Activated effector memory CD4-positive, alpha-beta T cell treated with anti-CD3 and anti-CD28 coated beads, Interleukin-2, amount 50 U/mL, for 16 hours (primary cell): Measurements from ENCODE around the gene PPP4C.

ENCODE experiments used
- DNase-seq: peaks from one replicate; pipeline ENCODE4 v3.0.0-alpha.2; 2020

The PPP4C gene

GRCh38 chr16:30060346-30060745 is 15.4 kb upstream of the PPP4C start:
- DNase-seq, result no peak

DNA sequence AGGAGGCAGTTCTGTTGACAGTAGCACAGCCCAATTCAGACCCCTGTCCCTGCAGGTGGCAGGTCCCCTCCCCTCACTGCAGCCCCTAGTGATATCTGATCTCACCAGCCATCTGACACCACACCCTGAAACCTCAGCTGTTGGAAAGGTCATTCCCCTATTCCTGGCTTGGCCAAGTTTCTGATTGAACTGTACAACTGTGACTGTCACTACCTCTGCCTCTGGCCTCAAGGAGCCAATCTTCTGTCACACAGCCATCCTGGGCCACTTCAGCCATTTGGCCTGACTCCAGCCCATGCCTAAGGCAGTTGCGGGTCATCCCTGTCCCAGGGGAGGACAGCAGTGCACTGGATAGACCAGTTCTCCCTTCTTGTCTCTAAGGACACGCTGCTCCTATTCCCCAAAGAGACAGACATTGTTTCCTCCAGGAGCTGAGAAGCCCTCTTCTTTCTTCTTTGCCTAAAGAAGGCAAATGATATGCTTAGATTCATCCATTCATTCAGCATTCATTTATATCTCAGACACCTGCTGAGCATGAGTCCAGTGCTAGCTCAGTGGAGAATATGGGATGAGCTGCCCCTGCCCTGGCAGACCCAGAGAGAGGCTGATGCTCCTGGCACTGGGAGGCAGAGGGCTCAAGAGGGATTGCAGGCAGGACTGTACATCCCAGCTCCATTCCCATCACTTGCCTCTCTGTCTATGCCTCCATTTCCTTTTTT is 14.8 kb upstream of the PPP4C start:
- DNase-seq, result no peak

- no peak for DNase-seq
These were observed 12.4 kb upstream of the PPP4C start for GRCh38 chr16:30063278-30063892.

- peak; percentile 89 for DNase-seq
These were observed 11.7 kb upstream of the PPP4C start for GRCh38 chr16:30063893-30064728.

DNA sequence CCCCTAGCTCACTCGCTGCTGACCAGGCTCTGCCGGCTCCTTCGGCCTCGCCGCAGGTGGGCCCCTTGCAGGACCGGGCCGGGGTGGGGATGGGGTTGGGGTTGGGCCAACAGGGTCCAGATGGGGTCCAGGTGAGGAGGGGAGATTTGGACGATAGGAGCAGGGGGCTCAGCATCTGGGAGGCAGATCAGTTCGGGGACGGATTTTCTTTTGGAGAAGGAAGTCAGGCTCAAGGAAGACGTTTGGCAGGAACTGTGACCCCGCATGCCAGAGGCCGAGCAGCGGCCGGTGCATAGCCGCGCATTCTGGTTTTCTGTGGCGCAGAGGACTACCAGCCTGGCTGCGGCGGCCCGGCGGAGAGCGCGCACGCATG is 11.1 kb upstream of the PPP4C start:
- no peak for DNase-seq

DNA sequence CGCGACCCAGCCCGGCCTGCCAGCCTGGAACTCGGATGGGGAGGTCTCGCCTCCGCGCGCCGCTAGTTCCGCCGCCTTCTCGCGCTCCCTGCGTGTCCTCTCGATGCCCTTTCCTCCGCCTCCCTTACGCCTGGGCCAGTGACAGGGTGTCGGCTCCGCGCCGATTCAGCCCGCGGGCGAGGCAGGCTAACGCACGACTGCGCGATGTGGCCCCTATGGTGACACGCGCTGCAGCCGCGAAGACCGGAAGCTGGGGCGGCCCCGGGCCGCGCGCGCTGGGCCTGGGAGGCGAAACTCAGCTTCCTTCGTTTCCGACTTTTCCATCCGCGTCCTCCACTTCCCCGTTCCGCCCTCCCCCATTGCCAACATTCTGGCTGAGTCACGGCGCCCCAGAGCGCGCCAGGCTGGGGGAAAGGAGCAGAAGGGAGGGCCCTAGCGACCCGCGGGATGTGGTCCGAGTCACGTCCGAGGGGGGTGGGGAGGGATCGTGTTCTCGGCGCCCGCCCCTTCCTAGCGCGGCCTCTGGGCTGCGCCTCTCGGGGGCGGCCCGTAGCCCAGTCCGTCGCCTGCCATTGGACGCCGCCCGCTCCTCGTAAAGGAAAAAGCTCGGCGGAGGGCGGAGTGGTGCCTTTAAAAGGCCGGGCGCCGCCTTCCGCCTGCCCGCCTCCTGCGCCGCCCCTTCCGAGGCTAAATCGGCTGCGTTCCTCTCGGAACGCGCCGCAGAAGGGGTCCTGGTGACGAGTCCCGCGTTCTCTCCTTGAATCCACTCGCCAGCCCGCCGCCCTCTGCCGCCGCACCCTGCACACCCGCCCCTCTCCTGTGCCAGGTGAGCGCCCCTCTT is 10.5 kb upstream of the PPP4C start, which contains the start of gene ALDOA:
TSS of gene ALDOA (plus strand) at position 659 of the 841 bp plus-strand sequence. CDS start 1,138 bp downstream, outside the sequence.
- DNase-seq, result peak; percentile 98

- no peak for DNase-seq
These were observed 9.6 kb upstream of the PPP4C start for GRCh38 chr16:30065943-30066760.

GRCh38 chr16:30066761-30067583 is 8.8 kb upstream of the PPP4C start:
- DNase-seq, result no peak

DNA sequence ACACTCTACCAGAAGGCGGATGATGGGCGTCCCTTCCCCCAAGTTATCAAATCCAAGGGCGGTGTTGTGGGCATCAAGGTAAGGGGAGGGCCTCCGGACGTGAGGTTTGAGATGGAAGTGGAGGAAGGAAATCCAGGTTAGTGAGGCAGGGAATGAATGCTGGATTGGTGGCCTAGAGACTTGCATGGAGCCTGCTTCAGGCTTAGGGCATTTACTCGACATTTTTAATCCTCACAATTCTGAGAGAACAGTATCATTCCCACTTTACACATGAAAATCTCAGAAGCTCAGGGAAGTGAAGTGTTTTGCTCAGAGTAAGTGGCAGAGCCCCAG is 8.2 kb upstream of the PPP4C start:
- DNase-seq, result no peak

- no peak for DNase-seq
These were observed 7.5 kb upstream of the PPP4C start for GRCh38 chr16:30068333-30068732.

GRCh38 chr16:30068750-30069610 is 6.8 kb upstream of the PPP4C start:
- DNase-seq, result peak; percentile 83

DNA sequence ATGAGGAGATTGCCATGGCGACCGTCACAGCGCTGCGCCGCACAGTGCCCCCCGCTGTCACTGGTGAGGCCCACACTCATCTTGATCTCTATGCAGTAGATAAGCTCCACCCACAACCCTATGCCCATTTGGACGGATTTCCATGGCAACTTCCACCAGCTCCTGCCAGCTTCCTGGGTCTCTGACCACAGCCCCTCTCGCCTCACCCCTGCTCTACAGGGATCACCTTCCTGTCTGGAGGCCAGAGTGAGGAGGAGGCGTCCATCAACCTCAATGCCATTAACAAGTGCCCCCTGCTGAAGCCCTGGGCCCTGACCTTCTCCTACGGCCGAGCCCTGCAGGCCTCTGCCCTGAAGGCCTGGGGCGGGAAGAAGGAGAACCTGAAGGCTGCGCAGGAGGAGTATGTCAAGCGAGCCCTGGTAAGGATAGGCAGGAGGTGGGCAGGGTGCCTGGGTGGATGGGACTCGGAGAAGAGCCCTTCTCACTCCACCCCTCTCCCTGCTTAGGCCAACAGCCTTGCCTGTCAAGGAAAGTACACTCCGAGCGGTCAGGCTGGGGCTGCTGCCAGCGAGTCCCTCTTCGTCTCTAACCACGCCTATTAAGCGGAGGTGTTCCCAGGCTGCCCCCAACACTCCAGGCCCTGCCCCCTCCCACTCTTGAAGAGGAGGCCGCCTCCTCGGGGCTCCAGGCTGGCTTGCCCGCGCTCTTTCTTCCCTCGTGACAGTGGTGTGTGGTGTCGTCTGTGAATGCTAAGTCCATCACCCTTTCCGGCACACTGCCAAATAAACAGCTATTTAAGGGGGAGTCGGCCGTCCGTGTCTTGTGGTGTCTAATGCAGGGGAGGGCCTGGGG is 6.0 kb upstream of the PPP4C start:
- no peak for DNase-seq

GRCh38 chr16:30070490-30070889 is 5.3 kb upstream of the PPP4C start:
- DNase-seq, result no peak

- no peak for DNase-seq
These were observed 540 bp downstream of the PPP4C start for GRCh38 chr16:30076276-30076791.

DNA sequence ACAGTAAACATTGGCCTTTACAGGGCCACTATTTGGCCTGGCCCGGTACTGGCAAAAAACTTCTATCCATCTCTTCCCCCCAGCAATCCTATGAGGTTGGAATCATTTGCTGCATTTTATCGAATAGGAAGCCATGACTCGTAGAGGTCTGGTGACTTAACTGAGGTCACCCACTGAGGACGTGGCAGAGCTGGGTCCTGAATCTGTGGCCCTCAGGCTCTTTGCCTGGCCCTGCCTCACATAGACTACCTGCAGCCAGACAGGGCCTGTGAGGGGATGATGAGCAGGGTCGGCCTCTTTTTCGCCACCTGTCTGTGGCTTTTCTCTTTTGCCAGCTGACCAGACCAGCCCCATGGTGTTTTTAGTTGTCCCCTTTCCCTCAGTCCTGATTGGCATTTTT is 1.9 kb downstream of the PPP4C start:
- no peak for DNase-seq

DNA sequence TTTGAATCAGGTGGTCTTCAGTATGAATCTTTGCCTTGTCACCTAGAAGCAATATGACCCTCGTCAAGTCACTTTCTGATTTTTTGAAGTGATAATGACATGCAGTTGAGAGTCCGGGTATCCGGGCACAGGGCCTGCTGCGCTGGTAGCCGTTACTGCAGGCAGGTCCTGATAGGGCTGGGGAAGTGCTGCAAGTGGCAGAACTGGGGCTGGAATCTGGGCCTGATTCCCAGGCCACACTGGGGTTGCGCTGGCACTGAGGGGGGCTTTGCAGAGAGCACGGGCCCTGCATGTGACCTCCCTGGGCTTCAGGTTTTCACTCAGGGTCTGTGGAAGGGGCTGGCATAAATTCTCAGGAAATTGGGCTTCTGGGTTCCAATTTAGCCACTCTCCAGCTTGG is 3.0 kb downstream of the PPP4C start:
- no peak for DNase-seq

DNA sequence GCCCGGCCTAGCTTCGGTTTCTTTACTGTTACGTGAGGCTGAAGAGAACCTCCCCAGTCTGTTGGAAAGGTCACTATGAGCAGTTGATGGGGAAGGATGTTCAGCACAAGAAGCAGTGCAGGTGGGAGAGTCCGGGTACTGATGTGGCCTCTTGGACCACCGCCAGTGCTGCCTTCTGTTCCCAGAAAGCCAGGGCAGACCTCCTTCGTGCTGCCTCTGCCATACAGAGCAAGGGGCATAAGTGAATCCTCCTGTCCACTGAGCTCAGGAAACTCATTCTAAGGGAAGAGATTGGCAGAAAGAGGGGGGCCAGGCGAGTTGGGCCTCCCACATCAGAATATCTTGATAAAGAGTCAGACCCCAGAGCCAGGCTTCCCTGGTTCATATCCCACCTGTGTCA is 3.7 kb downstream of the PPP4C start:
- DNase-seq, result no peak

- no peak for DNase-seq
These were observed 6.8 kb downstream of the PPP4C start for GRCh38 chr16:30082545-30083090.
